ENCODE measurements around the gene TC2N. TPM values are rescaled to one million over a fixed set of nuclear protein-coding genes. Genes with fewer than 3 reads are reported as not detected.

Gene TC2N
- total and polyA plus RNA-seq, 2 donors (not counting 3 experiments of a cell fraction or from before 2014, with no cell fraction given): 0.40 TPM; not detected in 1

GRCh38 chr14:91817566-91818325, 49.6 kb downstream of the TC2N start:
- H3K36me3 ChIP-seq (ENCODE audit: control insufficient read depth in 2 of 2, extremely low read depth in 1 of 2, insufficient read depth in 2 of 2, low read length in 2 of 2): no peaks in the 10 kb centered on the region
- H3K9me3 ChIP-seq (replicated peaks; ENCODE audit: control insufficient read depth, insufficient read depth, low read length): no peaks in the 10 kb centered on the region
- H3K9ac ChIP-seq (replicated peaks; ENCODE audit: extremely low read depth, insufficient read depth, low read length): no peak overlapping the region
- H4K20me1 ChIP-seq (replicated peaks; ENCODE audit: control insufficient read depth, extremely low read depth, insufficient read depth, low read length): no peaks in the 10 kb centered on the region
- peaks cover 0 to 3% of the 10 kb centered on the region in 2 experiments for H3K27me3 ChIP-seq (ENCODE audit: control insufficient read depth in 2 of 2, insufficient read depth in 2 of 2, low read length in 2 of 2)
- dilution Hi-C loops (cut with MboI; ENCODE audit: extremely low pct_ligation_motif_present, low sequenced_read_pairs): no loop called here
- FAIRE-seq (no peak), DNase-seq (ENCODE audit: low read depth, low spot score) (no peak)
- no peaks in the 10 kb centered on the region for H3K9me1 ChIP-seq (replicated peaks; ENCODE audit: control insufficient read depth, extremely low read depth, insufficient read depth, low read length)
- POLR2A ChIA-PET: no interaction called here
- no peak overlapping the region for H2AFZ ChIP-seq (ENCODE audit: low read depth, low read length)
- intact Hi-C loops (cut with micrococcal nuclease): no loop called here
- no peak overlapping the region for H3K4me2 ChIP-seq (ENCODE audit: insufficient read depth, low read length)
- CTCF ChIA-PET: no interaction called here
- no TSS peak for BruUV-seq (replicated peaks)
- H3K79me2 ChIP-seq (ENCODE audit: control insufficient read depth, insufficient read depth, low read length): no peaks in the 10 kb centered on the region
- TF ChIP-seq CTCF (IDR thresholded peaks at IDR 0.05; ENCODE audit: extremely low read depth in 1 of 2, insufficient read depth in 1 of 2, low read depth in 1 of 2, low read length in 2 of 2) (no peak), EZH2 (IDR thresholded peaks at IDR 0.05; ENCODE audit: borderline replicate concordance, low read depth, low read length, severe bottlenecking) (no peak), POLR2A (IDR thresholded peaks at IDR 0.05; ENCODE audit: low read depth, low read length) (no peak), JUN (IDR thresholded peaks at IDR 0.05; ENCODE audit: borderline replicate concordance, insufficient read depth, insufficient read length, low read depth) (no peak), FOS (IDR thresholded peaks at IDR 0.05; ENCODE audit: borderline replicate concordance, insufficient read depth, low read length) (no peak), MAX (IDR thresholded peaks at IDR 0.05; ENCODE audit: insufficient read depth, insufficient read length) (no peak), MYC (IDR thresholded peaks at IDR 0.05; ENCODE audit: low read depth, low read length) (no peak), GATA2 (IDR thresholded peaks at IDR 0.05; ENCODE audit: insufficient read depth, insufficient read length, low read depth, low read length) (no peak), POLR2AphosphoS5 (IDR thresholded peaks at IDR 0.05; ENCODE audit: insufficient read depth, low read depth, low read length) (no peak)
- no peaks in the 10 kb centered on the region for H3K4me1 ChIP-seq (ENCODE audit: control insufficient read depth, extremely low read depth, insufficient read depth, low read length)
- no peak overlapping the region for H3K4me3 ChIP-seq (replicated peaks in 1 of 3; ENCODE audit: insufficient read depth in 1 of 3, low read depth in 1 of 3, low read length in 3 of 3)
- no peak overlapping the region for H3K27ac ChIP-seq (ENCODE audit: insufficient read depth, low read depth, low read length)

All from endothelial cell of umbilical vein (primary cell).